ENCODE data around the gene RALGPS2.
"Not testable (repeated sequence)": the region's sequence is repeated elsewhere in the genome, so short reads cannot be mapped to it uniquely, and the experiment has no call there.

Gene RALGPS2

DNA sequence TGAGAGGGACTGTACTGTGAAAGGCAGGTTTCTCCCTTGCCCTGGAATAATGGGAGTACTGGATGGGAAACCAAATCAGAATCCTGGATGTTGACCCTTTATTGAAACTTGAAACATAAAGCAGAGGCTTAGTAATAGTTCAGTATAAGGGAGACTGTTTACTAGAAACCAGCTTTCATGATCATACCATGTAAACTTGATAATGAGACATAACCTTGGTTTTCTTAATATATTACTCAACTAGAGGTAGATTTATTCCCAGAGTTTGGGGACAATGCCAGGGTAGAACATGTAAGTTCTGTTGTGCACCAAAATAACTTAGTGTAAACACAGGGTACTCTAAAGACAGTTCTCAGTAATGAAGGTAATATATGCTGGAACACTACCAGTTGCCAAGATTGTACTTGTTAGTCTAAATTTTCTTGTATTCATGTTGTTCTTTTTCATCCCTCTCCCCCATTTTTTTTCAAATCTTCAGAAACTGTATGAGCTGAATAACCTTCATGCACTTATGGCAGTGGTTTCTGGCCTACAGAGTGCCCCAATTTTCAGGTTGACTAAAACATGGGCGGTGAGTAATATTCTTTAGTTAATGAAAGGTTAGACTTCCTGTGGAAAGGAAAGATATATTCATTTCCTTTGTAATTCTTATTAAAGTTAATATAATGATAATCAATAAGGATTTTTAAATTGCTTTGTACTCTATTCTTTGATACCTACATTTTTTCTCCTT lies 96.3 kb downstream of the RALGPS2 start:
- in situ Hi-C loops (cut with HindIII; ENCODE audit: low pct_ligation_motif_present, low pct_unique_long_range_greater_than_20kb, low sequenced_read_pairs) = no loop called here
- DNase-seq = no peak

DNA sequence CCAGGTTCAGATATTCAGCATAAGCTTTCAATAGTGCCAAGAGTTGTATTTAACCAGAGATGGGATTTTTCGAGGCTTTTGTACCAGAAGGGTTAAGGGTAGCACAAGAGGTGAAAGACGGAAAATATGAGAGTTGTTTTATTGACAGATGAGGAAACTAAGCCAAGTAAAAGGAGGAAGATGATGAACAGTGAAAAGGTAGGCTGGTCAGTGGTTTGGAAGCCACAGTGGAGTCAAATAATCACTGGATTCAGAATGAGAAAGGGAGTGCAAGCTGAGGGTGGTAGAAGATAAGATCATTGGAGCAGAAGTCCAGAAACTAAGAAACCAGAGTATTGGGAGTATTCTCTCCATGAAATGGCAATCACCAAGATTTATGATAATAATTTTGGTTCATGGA lies 100.1 kb downstream of the RALGPS2 start:
- in situ Hi-C loops (cut with HindIII; ENCODE audit: low pct_ligation_motif_present, low pct_unique_long_range_greater_than_20kb, low sequenced_read_pairs) = no loop called here
- DNase-seq = no peak

DNA sequence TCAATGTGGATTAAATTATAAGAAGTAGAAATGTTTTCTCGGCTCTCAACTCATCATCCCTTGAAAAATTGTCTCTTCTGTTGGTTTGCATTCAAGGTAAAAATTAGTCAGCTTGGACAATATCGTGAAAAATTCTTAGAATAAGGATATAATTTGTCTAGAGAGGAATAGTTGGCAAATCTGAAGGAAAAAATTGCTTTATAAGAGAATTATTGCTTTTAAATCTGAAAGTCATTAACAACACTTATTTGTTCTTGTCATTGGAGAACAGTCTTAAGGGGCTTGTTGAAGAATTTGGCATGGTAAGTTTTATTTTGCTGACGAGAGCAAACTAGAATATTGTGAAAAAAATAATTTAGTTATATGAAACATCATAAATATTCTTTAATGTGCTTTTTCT lies 119.4 kb downstream of the RALGPS2 start:
- in situ Hi-C loops (cut with HindIII; ENCODE audit: low pct_ligation_motif_present, low pct_unique_long_range_greater_than_20kb, low sequenced_read_pairs) = no loop called here

DNA sequence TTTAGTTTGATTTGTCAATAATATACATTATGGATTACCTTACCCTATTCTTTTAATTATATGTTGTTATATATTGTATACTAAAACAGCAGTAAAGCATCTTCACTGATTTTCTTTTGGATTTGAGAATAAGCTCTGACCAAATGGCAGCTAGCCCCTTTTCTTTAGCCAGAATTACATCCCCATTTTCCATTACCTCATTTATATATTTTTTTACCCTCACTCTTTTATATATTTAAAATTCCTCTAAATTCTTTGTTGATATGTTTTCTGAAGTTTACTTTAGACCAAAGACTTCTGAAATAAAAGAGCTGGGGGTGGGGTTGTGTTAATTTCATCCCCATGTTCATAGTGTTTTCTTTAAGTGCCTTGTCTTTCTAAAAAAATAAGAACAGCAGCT lies 121.3 kb downstream of the RALGPS2 start:
- DNase-seq = no peak
- in situ Hi-C loops (cut with HindIII; ENCODE audit: low pct_ligation_motif_present, low pct_unique_long_range_greater_than_20kb, low sequenced_read_pairs) = no loop called here

More for the DNA sequence above, 119.4 kb downstream of the RALGPS2 start:
- no peak for DNase-seq

DNA sequence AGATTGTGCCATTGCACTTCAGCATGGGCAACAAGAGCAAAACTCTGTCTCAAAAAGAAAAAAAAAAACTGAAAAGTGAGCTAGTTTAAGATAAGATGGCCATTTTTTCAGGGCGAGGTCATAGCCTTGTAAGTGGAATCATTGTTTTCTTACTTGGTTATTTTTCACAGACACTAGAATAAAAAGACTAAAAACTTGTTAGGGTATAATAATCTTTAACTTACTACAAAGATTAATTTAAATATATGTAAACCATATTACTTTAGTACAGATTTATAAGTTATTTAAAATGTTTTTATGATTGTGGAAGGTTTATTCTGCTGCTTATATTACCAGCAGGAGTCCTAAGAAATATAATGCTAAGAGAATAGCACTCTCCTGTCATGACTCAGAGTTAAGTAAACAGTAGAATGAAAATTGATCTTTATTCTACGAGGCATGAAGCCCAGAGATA lies 122.4 kb downstream of the RALGPS2 start:
- in situ Hi-C loops (cut with HindIII; ENCODE audit: low pct_ligation_motif_present, low pct_unique_long_range_greater_than_20kb, low sequenced_read_pairs) = no loop called here

DNA sequence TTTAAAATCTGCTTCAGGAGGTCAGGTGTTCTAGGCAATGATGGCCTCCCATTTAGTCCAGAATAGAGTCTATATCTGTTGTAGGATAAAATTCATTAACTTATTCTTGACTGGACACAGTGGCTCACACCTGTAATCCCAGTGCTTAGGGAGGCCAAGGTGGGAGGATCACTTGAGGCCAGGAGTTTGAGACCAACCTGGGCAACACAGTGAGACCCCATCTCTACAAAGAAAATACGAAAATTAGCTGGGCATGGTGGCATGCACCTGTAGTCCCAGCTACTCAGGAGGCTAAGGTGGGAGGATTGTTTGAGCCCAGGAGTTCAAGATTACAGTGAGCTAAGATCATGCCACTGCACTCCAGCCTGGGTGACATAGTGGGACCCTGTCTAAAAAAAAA lies 122.9 kb downstream of the RALGPS2 start:
- in situ Hi-C loops (cut with HindIII; ENCODE audit: low pct_ligation_motif_present, low pct_unique_long_range_greater_than_20kb, low sequenced_read_pairs); DNase-seq: not testable (repeated sequence)

More for the DNA sequence above, 122.4 kb downstream of the RALGPS2 start:
- DNase-seq = peak; percentile 39

DNA sequence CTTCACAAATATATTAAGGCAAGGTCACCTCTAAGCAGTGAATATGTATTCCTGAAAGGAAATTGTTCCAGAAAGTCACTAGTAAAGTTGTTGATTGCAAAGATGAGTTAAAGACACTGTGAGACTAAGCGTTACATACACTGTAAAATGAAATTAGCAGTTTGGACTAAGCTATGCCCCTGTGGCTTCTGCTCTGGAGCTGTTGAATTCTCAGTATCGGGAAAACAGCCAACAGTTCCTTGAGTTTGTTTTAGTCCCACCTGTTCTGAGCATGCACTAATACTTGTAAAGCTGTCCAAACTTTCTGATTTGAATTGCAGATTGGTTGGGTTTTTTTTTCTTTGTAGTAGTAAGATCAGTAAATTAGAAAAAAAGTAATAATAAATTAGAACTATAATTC lies 124.9 kb downstream of the RALGPS2 start:
- in situ Hi-C loops (cut with HindIII; ENCODE audit: low pct_ligation_motif_present, low pct_unique_long_range_greater_than_20kb, low sequenced_read_pairs) = no loop called here

DNA sequence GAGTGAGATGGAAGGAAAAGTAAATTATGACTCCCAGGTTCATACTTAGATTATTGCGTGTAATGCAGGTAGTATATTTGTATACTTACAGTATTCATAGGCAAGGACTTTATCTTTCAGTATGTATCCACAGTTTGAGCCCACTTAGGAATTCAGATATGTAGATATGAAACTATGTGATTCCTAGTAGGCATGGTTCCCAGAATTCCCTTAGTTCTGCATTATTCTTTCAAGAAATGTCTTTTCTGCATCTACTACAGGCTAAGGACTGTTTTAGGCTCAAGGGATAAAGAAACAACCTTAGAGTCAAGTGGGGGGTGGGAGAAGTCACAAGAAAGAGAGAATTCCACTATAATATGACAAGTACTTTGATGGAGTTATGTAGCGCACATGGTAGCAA lies 132.1 kb downstream of the RALGPS2 start:
- no peak for DNase-seq
- in situ Hi-C loops (cut with HindIII; ENCODE audit: low pct_ligation_motif_present, low pct_unique_long_range_greater_than_20kb, low sequenced_read_pairs) = no loop called here

More for the DNA sequence above, 124.9 kb downstream of the RALGPS2 start:
- DNase-seq = no peak

DNA sequence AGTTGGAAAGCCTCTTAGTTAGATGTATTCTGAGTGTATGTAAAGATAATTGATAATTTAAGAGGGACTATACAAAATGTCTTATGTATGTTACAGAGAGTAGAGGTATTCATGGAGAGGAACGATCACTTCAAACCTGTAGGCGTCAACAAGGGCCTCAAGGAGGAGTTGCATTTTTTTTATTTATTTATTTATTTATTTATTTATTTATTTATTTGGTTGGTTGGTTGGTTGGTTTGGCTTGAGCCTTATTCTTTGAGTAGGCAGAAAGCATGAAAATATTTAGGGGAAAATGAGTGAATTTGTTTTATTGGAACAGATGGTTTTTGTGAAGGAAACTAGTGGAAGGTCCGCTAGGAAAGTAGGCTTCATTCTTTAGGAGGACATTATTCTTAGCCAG lies 137.4 kb downstream of the RALGPS2 start:
- in situ Hi-C loops (cut with HindIII; ENCODE audit: low pct_ligation_motif_present, low pct_unique_long_range_greater_than_20kb, low sequenced_read_pairs) = no loop called here
- DNase-seq = no peak

DNA sequence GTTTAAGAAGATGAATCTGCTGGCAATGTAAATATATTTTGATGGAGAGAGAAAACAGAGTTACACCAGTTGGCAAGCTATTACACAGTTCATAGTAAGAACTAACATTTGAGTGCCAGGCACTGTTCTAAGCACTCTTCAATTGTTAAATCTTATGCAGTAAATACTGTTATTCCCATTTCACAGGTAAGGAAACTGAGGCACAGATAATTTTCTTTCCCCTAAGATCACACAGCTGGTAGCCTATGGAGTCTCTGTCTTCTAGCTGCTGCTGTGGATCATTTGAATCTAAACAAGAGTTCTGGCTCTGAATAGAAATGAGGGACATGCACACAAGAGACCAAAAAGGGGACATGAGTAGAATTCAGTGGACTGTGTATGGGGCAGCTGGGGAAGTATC lies 137.8 kb downstream of the RALGPS2 start:
- no peak for DNase-seq
- in situ Hi-C loops (cut with HindIII; ENCODE audit: low pct_ligation_motif_present, low pct_unique_long_range_greater_than_20kb, low sequenced_read_pairs) = no loop called here

DNA sequence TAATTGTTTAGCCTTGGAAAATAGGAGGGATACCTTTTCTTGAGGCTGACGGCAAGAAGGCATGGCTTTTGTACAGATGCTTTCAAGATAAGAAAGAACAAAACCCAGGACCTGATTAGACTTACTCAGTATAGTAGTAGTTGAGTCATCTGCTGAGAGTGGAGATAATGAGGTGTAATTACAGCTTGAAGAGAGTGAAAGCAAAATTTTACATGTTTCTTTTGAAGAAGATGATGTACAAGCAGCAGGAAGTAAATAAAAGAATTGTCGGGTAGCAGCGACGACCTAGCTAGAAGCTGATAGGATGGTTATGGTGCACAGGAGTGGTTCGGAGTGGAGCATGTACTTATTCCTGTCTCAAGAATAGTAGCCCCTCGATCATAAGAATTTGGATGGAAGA lies 139.3 kb downstream of the RALGPS2 start:
- DNase-seq = no peak
- in situ Hi-C loops (cut with HindIII; ENCODE audit: low pct_ligation_motif_present, low pct_unique_long_range_greater_than_20kb, low sequenced_read_pairs) = no loop called here

DNA sequence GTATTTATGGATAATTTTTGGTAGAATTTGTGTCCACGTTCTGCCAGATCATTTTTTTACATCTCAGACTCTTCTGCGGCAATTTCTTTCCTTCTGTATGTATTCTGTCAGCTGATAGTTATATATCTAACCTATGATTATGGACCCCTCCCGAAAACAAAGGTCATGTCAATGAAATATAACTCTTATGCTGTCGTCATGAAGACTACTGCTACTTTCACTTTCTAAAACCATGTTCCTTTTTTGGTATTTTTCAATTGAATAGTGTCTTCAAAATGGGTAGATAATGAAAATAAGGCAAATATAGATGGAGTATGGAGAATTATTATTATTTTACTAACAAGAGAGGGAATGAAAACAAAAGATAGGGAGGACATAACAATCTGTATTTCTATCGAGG lies 142.6 kb downstream of the RALGPS2 start:
- in situ Hi-C loops (cut with HindIII; ENCODE audit: low pct_ligation_motif_present, low pct_unique_long_range_greater_than_20kb, low sequenced_read_pairs) = no loop called here

DNA sequence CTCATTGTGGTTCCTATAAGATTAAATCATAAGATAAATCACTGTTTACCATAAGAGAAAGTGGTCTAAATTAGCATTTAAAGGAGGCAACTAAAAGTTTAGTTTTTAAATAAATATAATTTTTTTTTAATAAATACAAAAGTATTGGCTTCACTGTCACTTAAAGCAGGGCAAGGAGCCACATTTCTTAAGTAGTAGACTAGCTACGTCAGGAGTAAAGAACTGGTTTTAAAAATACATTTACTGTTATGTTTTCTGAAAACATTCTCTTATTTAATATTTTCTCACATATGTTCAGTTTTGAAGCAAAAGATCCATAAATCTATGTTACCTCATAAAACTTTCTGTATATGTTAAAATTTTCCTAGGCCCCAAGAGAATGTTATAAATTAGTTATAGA lies 143.7 kb downstream of the RALGPS2 start:
- in situ Hi-C loops (cut with HindIII; ENCODE audit: low pct_ligation_motif_present, low pct_unique_long_range_greater_than_20kb, low sequenced_read_pairs) = no loop called here
- DNase-seq = no peak

More for the DNA sequence above, 142.6 kb downstream of the RALGPS2 start:
- DNase-seq = no peak

DNA sequence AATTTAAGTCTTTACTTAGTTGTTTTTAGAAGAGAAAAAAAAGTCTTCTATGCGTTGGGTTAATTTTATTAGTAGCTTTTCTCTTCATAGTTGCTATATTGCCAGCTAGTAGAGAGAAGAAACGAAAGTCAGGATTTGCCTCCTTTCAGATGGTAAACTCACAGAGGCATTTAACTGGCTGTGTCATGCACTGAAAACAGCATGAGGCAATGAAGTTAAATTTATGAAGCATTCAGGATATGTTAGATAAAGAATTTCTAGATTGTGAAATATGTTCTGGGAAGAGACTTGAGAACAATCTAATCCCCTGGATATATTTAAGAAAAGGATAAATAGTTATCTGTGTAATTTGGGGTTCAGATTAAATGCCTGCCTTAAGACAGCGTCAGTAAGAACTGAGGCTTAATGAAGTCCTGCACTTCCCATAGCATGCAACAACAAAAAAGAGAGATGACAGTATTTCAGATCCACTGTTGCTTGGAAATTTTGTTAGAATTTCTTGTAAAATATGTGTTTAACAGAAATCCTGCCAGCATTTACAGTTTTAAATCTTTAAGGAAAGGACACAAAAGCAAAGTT lies 144.2 kb downstream of the RALGPS2 start:
- DNase-seq = no peak
- in situ Hi-C loops (cut with HindIII; ENCODE audit: low pct_ligation_motif_present, low pct_unique_long_range_greater_than_20kb, low sequenced_read_pairs) = no loop called here

DNA sequence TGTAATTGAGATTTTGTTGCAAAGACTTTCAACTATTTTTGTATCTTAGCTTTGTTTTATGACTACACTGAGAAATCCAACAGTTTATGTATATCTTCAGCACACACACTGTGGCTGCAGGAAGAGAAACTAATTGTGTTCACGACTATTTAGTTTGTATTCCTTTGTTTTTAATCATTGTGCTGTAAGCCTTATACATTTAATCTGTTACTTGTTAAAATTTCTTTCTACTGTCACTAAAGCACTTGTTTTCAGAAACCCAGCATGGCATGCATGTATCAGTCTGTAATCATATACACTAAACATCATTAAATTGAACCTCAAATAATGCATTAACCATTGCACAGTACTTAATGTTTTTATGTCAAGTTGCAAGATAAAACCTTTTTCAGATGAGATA lies 145.2 kb downstream of the RALGPS2 start:
- in situ Hi-C loops (cut with HindIII; ENCODE audit: low pct_ligation_motif_present, low pct_unique_long_range_greater_than_20kb, low sequenced_read_pairs) = no loop called here
- DNase-seq = no peak

DNA sequence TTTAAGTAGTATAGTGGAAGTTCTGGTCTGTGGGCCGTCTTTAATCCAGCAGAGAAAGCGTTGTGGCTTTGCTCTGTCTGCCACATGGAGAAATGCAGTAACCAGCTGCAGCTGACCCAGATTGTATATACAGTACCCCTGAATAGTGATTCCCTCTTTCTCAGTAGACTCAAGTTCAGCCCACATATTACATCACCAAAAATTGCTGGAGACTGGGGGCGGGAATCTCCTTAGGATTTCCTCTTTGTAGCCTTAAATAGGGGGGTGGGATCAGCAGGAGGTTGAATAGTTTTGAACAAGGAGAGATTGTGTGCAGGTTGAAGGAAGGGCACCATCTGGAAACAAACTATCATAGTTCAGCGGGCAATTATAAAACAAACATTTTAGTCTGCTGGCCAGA lies 145.9 kb downstream of the RALGPS2 start, which contains the start of gene ANGPTL1:
Gene ANGPTL1, minus strand, starts transcription at position 134 of the 400 bp plus-strand sequence. CDS start 5,301 bp downstream, outside the sequence.
- no peak for DNase-seq
- in situ Hi-C loops (cut with HindIII; ENCODE audit: low pct_ligation_motif_present, low pct_unique_long_range_greater_than_20kb, low sequenced_read_pairs) = no loop called here

DNA sequence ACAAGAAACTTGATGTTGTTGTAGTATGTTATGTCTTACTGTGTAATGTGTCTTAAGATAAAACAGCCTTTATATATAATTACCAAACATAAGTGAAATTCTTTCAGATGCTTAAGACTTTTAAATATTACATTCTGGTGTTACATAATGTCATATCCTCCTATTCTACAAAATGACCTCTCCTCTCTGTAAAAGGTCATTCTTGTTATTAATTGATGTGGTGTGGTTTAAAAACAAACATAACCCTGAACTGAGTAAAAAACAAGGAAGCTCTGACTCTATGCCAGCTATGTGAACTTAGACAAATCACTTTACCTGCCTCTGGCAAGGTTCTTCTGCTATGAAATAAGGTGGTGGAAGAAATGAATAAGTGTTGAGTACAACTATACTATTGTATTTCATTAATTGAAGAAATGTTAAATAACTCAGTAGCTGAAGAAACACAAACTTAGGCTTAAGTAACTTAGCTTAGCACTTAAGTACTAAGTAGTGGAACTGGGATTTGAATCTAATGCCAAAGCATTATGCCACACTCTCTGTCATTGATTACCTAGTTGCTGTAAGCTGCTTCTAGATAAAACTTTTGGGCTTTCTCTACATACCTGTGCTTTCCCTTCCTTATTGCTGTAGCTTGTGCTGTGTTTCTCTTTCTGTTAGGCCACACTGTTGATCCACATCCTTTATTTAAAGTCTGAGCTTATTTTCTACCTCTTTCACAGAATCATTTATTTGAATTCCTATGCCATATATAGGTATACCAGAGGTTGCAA lies 146.7 kb downstream of the RALGPS2 start:
- DNase-seq = no peak
- in situ Hi-C loops (cut with HindIII; ENCODE audit: low pct_ligation_motif_present, low pct_unique_long_range_greater_than_20kb, low sequenced_read_pairs) = no loop called here

DNA sequence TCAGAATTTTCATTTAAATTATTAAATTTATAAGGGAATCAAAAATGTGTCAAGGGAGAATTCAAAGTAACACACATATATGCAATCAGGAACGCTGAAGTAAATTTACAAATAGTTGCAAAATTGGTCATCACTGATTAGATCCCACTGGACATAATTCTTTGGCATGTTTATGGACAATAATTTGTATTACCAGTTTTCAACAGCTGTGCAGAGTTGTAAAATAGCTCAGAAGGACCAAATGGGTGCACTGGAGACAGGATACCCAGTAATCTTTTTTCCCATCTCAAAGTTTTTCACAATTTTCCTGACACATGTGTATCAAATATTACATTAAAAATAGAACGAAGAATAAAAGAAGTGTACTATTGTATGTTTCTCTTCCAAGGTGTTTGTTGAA lies 149.9 kb downstream of the RALGPS2 start:
- DNase-seq = no peak
- in situ Hi-C loops (cut with HindIII; ENCODE audit: low pct_ligation_motif_present, low pct_unique_long_range_greater_than_20kb, low sequenced_read_pairs) = no loop called here

DNA sequence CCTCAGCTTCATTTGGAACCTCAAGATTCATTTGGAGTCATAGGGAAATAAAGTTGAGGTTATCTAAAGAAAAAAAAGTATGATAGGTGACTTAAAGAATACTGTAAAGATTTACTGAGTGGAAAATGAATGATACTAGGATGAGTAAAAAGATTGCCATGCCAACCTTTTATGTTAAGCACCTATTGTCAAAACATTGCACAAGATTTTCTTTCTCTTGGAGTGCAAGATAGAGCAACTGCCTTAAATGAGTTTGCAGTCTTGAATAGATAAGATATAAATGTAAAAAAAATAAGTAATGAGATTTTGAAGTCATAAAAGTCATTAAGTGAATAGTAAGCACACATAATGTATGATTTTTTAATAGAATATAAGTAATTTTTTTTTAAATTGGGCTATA lies 150.9 kb downstream of the RALGPS2 start:
- in situ Hi-C loops (cut with HindIII; ENCODE audit: low pct_ligation_motif_present, low pct_unique_long_range_greater_than_20kb, low sequenced_read_pairs) = no loop called here
- no peak for DNase-seq
